ENCODE results near the gene NDST1. TPM values are rescaled to one million over a fixed set of nuclear protein-coding genes. Genes with fewer than 3 reads are reported as not detected.

The NDST1 gene
- total RNA-seq, 2 donors from 2014 or later, result 112 to 131 TPM

GRCh38 chr5:150545246-150545645, 37.3 kb downstream of the NDST1 start:
- ATAC-seq (ENCODE audit: insufficient number of reproducible peaks, low FRiP score, low read depth) (no peak), DNase-seq (ENCODE audit: low spot score) (no peak)
- Histone ChIP-seq H3K4me1 (ENCODE audit: control insufficient read depth in 1 of 2, low read depth in 2 of 2) (peaks cover 7 to 25% of the 10 kb centered on the region in 2 donors), H3K4me3 (no peak overlapping the region), H3K36me3 (peaks cover 39% of the 10 kb centered on the region), H3K27ac (peak overlapping the region; percentile 72 to 83), H3K9me3 (no peaks in the 10 kb centered on the region), H3K27me3 (replicated peaks; ENCODE audit: insufficient read depth) (no peaks in the 10 kb centered on the region)
- TF ChIP-seq, protein P1, sequence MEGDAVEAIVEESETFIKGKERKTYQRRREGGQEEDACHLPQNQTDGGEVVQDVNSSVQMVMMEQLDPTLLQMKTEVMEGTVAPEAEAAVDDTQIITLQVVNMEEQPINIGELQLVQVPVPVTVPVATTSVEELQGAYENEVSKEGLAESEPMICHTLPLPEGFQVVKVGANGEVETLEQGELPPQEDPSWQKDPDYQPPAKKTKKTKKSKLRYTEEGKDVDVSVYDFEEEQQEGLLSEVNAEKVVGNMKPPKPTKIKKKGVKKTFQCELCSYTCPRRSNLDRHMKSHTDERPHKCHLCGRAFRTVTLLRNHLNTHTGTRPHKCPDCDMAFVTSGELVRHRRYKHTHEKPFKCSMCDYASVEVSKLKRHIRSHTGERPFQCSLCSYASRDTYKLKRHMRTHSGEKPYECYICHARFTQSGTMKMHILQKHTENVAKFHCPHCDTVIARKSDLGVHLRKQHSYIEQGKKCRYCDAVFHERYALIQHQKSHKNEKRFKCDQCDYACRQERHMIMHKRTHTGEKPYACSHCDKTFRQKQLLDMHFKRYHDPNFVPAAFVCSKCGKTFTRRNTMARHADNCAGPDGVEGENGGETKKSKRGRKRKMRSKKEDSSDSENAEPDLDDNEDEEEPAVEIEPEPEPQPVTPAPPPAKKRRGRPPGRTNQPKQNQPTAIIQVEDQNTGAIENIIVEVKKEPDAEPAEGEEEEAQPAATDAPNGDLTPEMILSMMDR (IDR thresholded peaks at IDR 0.05), result no peak

DNA sequence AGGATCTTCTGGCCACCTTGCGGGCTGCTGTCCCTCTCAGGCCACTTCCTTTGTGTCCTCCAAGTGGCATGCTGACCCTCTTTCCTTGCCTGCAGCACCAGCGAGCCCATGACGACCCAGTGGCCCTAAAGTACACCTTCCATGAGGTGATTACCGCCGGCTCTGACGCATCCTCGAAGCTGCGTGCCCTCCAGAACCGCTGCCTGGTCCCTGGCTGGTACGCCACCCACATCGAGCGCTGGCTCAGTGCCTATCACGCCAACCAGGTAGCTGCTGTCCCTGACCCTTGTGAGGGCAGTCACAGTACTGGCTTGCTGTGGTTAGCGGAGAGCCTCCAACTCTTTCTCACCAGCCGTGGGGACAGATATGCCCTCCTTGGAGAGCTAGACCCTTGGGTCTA, 40.2 kb downstream of the NDST1 start:
- Histone ChIP-seq H3K9me3 (no peaks in the 10 kb centered on the region), H3K4me1 (ENCODE audit: control insufficient read depth in 1 of 2, low read depth in 2 of 2) (peaks cover 0 to 11% of the 10 kb centered on the region in 2 donors), H3K36me3 (peaks cover 51% of the 10 kb centered on the region), H3K27ac (no peak overlapping the region), H3K27me3 (replicated peaks; ENCODE audit: insufficient read depth) (no peaks in the 10 kb centered on the region), H3K4me3 (no peak overlapping the region)
- DNase-seq (ENCODE audit: low spot score) (no peak), ATAC-seq (ENCODE audit: insufficient number of reproducible peaks, low FRiP score, low read depth) (no peak)
- TF ChIP-seq, protein P1 (IDR thresholded peaks at IDR 0.05), result no peak

GRCh38 chr5:150549735-150550134, 41.8 kb downstream of the NDST1 start:
- TF ChIP-seq, protein P1 (IDR thresholded peaks at IDR 0.05), result no peak
- H3K9me3 ChIP-seq, result no peaks in the 10 kb centered on the region
- H3K4me3 ChIP-seq, result no peak overlapping the region
- peaks cover 56% of the 10 kb centered on the region for H3K36me3 ChIP-seq
- H3K27me3 ChIP-seq (replicated peaks; ENCODE audit: insufficient read depth), result no peaks in the 10 kb centered on the region
- DNase-seq (ENCODE audit: low spot score), result no peak
- H3K27ac ChIP-seq, result no peak overlapping the region
- H3K4me1 ChIP-seq (ENCODE audit: control insufficient read depth in 1 of 2, low read depth in 2 of 2), result peaks cover 0 to 11% of the 10 kb centered on the region in 2 donors
- no peak for ATAC-seq (ENCODE audit: insufficient number of reproducible peaks, low FRiP score, low read depth)

- peaks cover 56% of the 10 kb centered on the region for H3K36me3 ChIP-seq
- no peak for ATAC-seq (ENCODE audit: insufficient number of reproducible peaks, low FRiP score, low read depth)
- no peaks in the 10 kb centered on the region for H3K9me3 ChIP-seq
- TF ChIP-seq, protein P1 (IDR thresholded peaks at IDR 0.05), result no peak
- H3K27me3 ChIP-seq (replicated peaks; ENCODE audit: insufficient read depth), result no peaks in the 10 kb centered on the region
- DNase-seq (ENCODE audit: low spot score), result no peak
- no peak overlapping the region for H3K4me3 ChIP-seq
- no peak overlapping the region for H3K27ac ChIP-seq
- H3K4me1 ChIP-seq (ENCODE audit: control insufficient read depth in 1 of 2, low read depth in 2 of 2), result peaks cover 0 to 11% of the 10 kb centered on the region in 2 donors
These were observed 42.4 kb downstream of the NDST1 start for GRCh38 chr5:150550286-150550685.

DNA sequence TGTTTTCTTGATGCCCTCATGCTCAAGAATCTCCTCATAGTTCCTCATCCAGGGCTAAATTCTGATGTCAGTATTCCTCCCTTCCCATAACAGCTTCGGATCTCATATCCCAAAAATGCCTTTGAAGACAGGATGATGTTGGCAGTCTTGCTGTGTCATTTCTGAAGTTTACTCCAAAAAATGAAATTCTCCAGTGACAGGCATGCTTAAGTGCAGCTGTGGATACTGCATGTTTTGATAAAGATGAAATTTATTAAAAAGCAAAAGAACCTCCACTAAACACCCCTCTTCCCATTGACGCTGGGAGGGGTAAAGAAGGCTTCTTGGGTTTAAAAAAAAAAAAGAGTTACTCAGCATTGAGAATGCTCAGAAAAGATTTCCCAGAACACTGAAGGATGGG, 43.1 kb downstream of the NDST1 start:
- H3K4me1 ChIP-seq (ENCODE audit: control insufficient read depth in 1 of 2, low read depth in 2 of 2), result peaks cover 0 to 5% of the 10 kb centered on the region in 2 donors
- TF ChIP-seq, protein P1 (IDR thresholded peaks at IDR 0.05), result no peak
- no peak overlapping the region for H3K27ac ChIP-seq
- no peak for DNase-seq (ENCODE audit: low spot score)
- no peak for ATAC-seq (ENCODE audit: insufficient number of reproducible peaks, low FRiP score, low read depth)
- H3K27me3 ChIP-seq (replicated peaks; ENCODE audit: insufficient read depth), result no peaks in the 10 kb centered on the region
- no peak overlapping the region for H3K4me3 ChIP-seq
- H3K9me3 ChIP-seq, result no peaks in the 10 kb centered on the region
- H3K36me3 ChIP-seq, result peaks cover 61% of the 10 kb centered on the region

All from thoracic aorta (tissue), 2 donors.